ENCODE results near the gene CEP350.
A peak's percentile ranks its signal among the peaks of the same experiment; 100 is the strongest.

The CEP350 gene

GRCh38 chr1:179929955-179930798, 24.4 kb upstream of the CEP350 start:
- Mint-ChIP-seq H3K9me3 (no peaks in the 10 kb centered on the region), H3K27me3 (peaks cover 10% of the 10 kb centered on the region), H3K4me3 (no peak overlapping the region), H3K36me3 (no peaks in the 10 kb centered on the region), H3K4me1 (no peaks in the 10 kb centered on the region), H3K27ac (no peak overlapping the region)
- CTCF ChIA-PET: no interaction called here
- no peak for DNase-seq

- no peak overlapping the region for H3K4me3 Mint-ChIP-seq
- H3K9me3 Mint-ChIP-seq: no peaks in the 10 kb centered on the region
- H3K36me3 Mint-ChIP-seq: no peaks in the 10 kb centered on the region
- no peak for DNase-seq
- no peak overlapping the region for H3K27ac Mint-ChIP-seq
- CTCF ChIA-PET: no interaction called here
- H3K27me3 Mint-ChIP-seq: peaks cover 10% of the 10 kb centered on the region
- H3K4me1 Mint-ChIP-seq: no peaks in the 10 kb centered on the region
Measured at GRCh38 chr1:179930867-179931266, 23.7 kb upstream of the CEP350 start.

GRCh38 chr1:179933219-179933618, 21.4 kb upstream of the CEP350 start:
- CTCF ChIA-PET: interaction anchor here (2.0 kb wide), 1 partner anchor 246 kb away, joined by 5 read pairs; no protein-coding TSS in a partner anchor
- H3K27ac Mint-ChIP-seq: no peak overlapping the region
- H3K4me1 Mint-ChIP-seq: no peaks in the 10 kb centered on the region
- H3K4me3 Mint-ChIP-seq: no peak overlapping the region
- peaks cover 15% of the 10 kb centered on the region for H3K27me3 Mint-ChIP-seq
- no peak for DNase-seq
- no peaks in the 10 kb centered on the region for H3K9me3 Mint-ChIP-seq
- no peaks in the 10 kb centered on the region for H3K36me3 Mint-ChIP-seq

- Mint-ChIP-seq H3K36me3 (no peaks in the 10 kb centered on the region), H3K27me3 (peaks cover 25% of the 10 kb centered on the region), H3K27ac (no peak overlapping the region), H3K9me3 (no peaks in the 10 kb centered on the region), H3K4me1 (no peaks in the 10 kb centered on the region), H3K4me3 (no peak overlapping the region)
- CTCF ChIA-PET: no interaction called here
- no peak for DNase-seq
Measured at GRCh38 chr1:179935909-179936496, 18.6 kb upstream of the CEP350 start.

- Mint-ChIP-seq H3K4me3 (no peak overlapping the region), H3K9me3 (no peaks in the 10 kb centered on the region), H3K4me1 (no peaks in the 10 kb centered on the region), H3K27ac (no peak overlapping the region), H3K27me3 (peaks cover 28% of the 10 kb centered on the region), H3K36me3 (no peaks in the 10 kb centered on the region)
- CTCF ChIA-PET: interaction anchor here (0.8 kb wide), 1 partner anchor 70 kb away, joined by 3 read pairs; no protein-coding TSS in a partner anchor
- DNase-seq: no peak
Measured at GRCh38 chr1:179937668-179938254, 16.8 kb upstream of the CEP350 start.

- CTCF ChIA-PET: no interaction called here
- Mint-ChIP-seq H3K36me3 (no peaks in the 10 kb centered on the region), H3K4me3 (no peak overlapping the region), H3K9me3 (no peaks in the 10 kb centered on the region), H3K27me3 (peaks cover 23% of the 10 kb centered on the region), H3K27ac (no peak overlapping the region), H3K4me1 (no peaks in the 10 kb centered on the region)
- DNase-seq: no peak
Measured at GRCh38 chr1:179938752-179939151, 15.9 kb upstream of the CEP350 start.

- CTCF ChIA-PET: no interaction called here
- H3K36me3 Mint-ChIP-seq: no peaks in the 10 kb centered on the region
- no peaks in the 10 kb centered on the region for H3K4me1 Mint-ChIP-seq
- peaks cover 20% of the 10 kb centered on the region for H3K27me3 Mint-ChIP-seq
- DNase-seq: no peak
- no peaks in the 10 kb centered on the region for H3K9me3 Mint-ChIP-seq
- no peak overlapping the region for H3K27ac Mint-ChIP-seq
- H3K4me3 Mint-ChIP-seq: no peak overlapping the region
Measured at GRCh38 chr1:179939941-179940340, 14.7 kb upstream of the CEP350 start.

- CTCF ChIA-PET: no interaction called here
- no peaks in the 10 kb centered on the region for H3K4me1 Mint-ChIP-seq
- H3K36me3 Mint-ChIP-seq: no peaks in the 10 kb centered on the region
- no peak overlapping the region for H3K4me3 Mint-ChIP-seq
- no peaks in the 10 kb centered on the region for H3K9me3 Mint-ChIP-seq
- no peak overlapping the region for H3K27ac Mint-ChIP-seq
- peaks cover 15% of the 10 kb centered on the region for H3K27me3 Mint-ChIP-seq
- no peak for DNase-seq
Measured at GRCh38 chr1:179941454-179941853, 13.2 kb upstream of the CEP350 start.

GRCh38 chr1:179950651-179951050, 4.0 kb upstream of the CEP350 start:
- DNase-seq: no peak
- H3K27ac Mint-ChIP-seq: no peak overlapping the region
- H3K36me3 Mint-ChIP-seq: peaks cover 3% of the 10 kb centered on the region

GRCh38 chr1:179951383-179952144, 3.0 kb upstream of the CEP350 start:
- Mint-ChIP-seq H3K9me3 (no peaks in the 10 kb centered on the region), H3K27ac (no peak overlapping the region), H3K27me3 (peaks cover 3% of the 10 kb centered on the region), H3K4me3 (no peak overlapping the region), H3K36me3 (peaks cover 3% of the 10 kb centered on the region), H3K4me1 (peaks cover 34% of the 10 kb centered on the region)
- CTCF ChIA-PET: interaction anchor here (1.4 kb wide), 1 partner anchor 245 kb away, joined by 3 read pairs; no protein-coding TSS in a partner anchor
- no peak for DNase-seq

More at GRCh38 chr1:179950651-179951050, 4.0 kb upstream of the CEP350 start:
- peaks cover 3% of the 10 kb centered on the region for H3K27me3 Mint-ChIP-seq
- H3K4me1 Mint-ChIP-seq: peaks cover 24% of the 10 kb centered on the region
- CTCF ChIA-PET: no interaction called here
- H3K9me3 Mint-ChIP-seq: no peaks in the 10 kb centered on the region
- no peak overlapping the region for H3K4me3 Mint-ChIP-seq

GRCh38 chr1:179952186-179952585, 2.4 kb upstream of the CEP350 start:
- Mint-ChIP-seq H3K4me1 (peaks cover 38% of the 10 kb centered on the region), H3K36me3 (peaks cover 3% of the 10 kb centered on the region), H3K27ac (peak overlapping the region; percentile 96), H3K4me3 (no peak overlapping the region), H3K9me3 (no peaks in the 10 kb centered on the region), H3K27me3 (no peaks in the 10 kb centered on the region)
- DNase-seq: no peak
- CTCF ChIA-PET: interaction anchor here (1.4 kb wide), 1 partner anchor 246 kb away, joined by 3 read pairs; no protein-coding TSS in a partner anchor

GRCh38 chr1:179953974-179954492, 577 bp upstream of the CEP350 start:
- H3K27me3 Mint-ChIP-seq: no peaks in the 10 kb centered on the region
- H3K4me3 Mint-ChIP-seq: peak overlapping the region; percentile 77
- peak; percentile 48 for DNase-seq
- peak overlapping the region; percentile 96 for H3K27ac Mint-ChIP-seq
- H3K4me1 Mint-ChIP-seq: peaks cover 46% of the 10 kb centered on the region
- H3K9me3 Mint-ChIP-seq: no peaks in the 10 kb centered on the region
- CTCF ChIA-PET: interaction anchor here (0.7 to 2.5 kb wide), 4 partner anchors 71 to 226 kb away, joined by 3 to 8 read pairs (median 5); no protein-coding TSS in a partner anchor
- peaks cover 3% of the 10 kb centered on the region for H3K36me3 Mint-ChIP-seq

GRCh38 chr1:179955287-179955680, 674 bp downstream of the CEP350 start:
- no peaks in the 10 kb centered on the region for H3K9me3 Mint-ChIP-seq
- CTCF ChIA-PET: interaction anchor here (2.5 kb wide), 1 partner anchor 88 kb away, joined by 8 read pairs; no protein-coding TSS in a partner anchor
- H3K4me3 Mint-ChIP-seq: peak overlapping the region; percentile 77
- H3K4me1 Mint-ChIP-seq: peaks cover 54% of the 10 kb centered on the region
- peak overlapping the region; percentile 88 for H3K27ac Mint-ChIP-seq
- no peak for DNase-seq
- H3K27me3 Mint-ChIP-seq: no peaks in the 10 kb centered on the region
- H3K36me3 Mint-ChIP-seq: peaks cover 5% of the 10 kb centered on the region

- DNase-seq: no peak
- CTCF ChIA-PET: interaction anchor here (2.5 kb wide), 1 partner anchor 88 kb away, joined by 8 read pairs; no protein-coding TSS in a partner anchor
- H3K36me3 Mint-ChIP-seq: peaks cover 7% of the 10 kb centered on the region
- H3K4me3 Mint-ChIP-seq: peak overlapping the region; percentile 77
- no peaks in the 10 kb centered on the region for H3K27me3 Mint-ChIP-seq
- no peaks in the 10 kb centered on the region for H3K9me3 Mint-ChIP-seq
- peak overlapping the region; percentile 88 for H3K27ac Mint-ChIP-seq
- H3K4me1 Mint-ChIP-seq: peaks cover 56% of the 10 kb centered on the region
Measured at GRCh38 chr1:179955731-179956130, 1.1 kb downstream of the CEP350 start.
